HG03280 (cell line): ENCODE measurements around the gene TBX10.
A peak's percentile ranks its signal among the peaks of the same experiment; 100 is the strongest.
"Not testable (repeated sequence)": the region's sequence is repeated elsewhere in the genome, so short reads cannot be mapped to it uniquely, and the experiment has no call there.

ENCODE experiments used
- ATAC-seq: cut with Tn5 transposase; IDR thresholded peaks from one replicate; pipeline ENCODE4 v1.9.1; 2021; ENCODE audit warnings: mild to moderate bottlenecking, moderate library complexity; ENCODE audit not compliant: unreplicated experiment

The TBX10 gene

GRCh38 chr11:67604815-67605214 is 34.7 kb downstream of the TBX10 start:
- ATAC-seq, result no peak

GRCh38 chr11:67604119-67604518 is 35.4 kb downstream of the TBX10 start:
- ATAC-seq, result not testable (repeated sequence)

GRCh38 chr11:67601098-67601497 is 38.5 kb downstream of the TBX10 start:
- ATAC-seq, result no peak

GRCh38 chr11:67600324-67601029 is 39.1 kb downstream of the TBX10 start:
- no peak for ATAC-seq

GRCh38 chr11:67599149-67599548 is 40.4 kb downstream of the TBX10 start:
- ATAC-seq, result no peak

GRCh38 chr11:67597963-67598362 is 41.6 kb downstream of the TBX10 start:
- ATAC-seq, result not testable (repeated sequence)

GRCh38 chr11:67597458-67597857 is 42.1 kb downstream of the TBX10 start:
- not testable (repeated sequence) for ATAC-seq

GRCh38 chr11:67596753-67597300 is 42.7 kb downstream of the TBX10 start:
- ATAC-seq, result no peak

- no peak for ATAC-seq
These were observed 45.1 kb downstream of the TBX10 start for GRCh38 chr11:67594480-67594879.

GRCh38 chr11:67593565-67593905 is 46.0 kb downstream of the TBX10 start:
- no peak for ATAC-seq

- no peak for ATAC-seq
These were observed 46.5 kb downstream of the TBX10 start for GRCh38 chr11:67592880-67593564.

- ATAC-seq, result not testable (repeated sequence)
These were observed 50.6 kb downstream of the TBX10 start for GRCh38 chr11:67588899-67589415.

- peak; percentile 25 for ATAC-seq
These were observed 51.4 kb downstream of the TBX10 start for GRCh38 chr11:67588136-67588503.

GRCh38 chr11:67586568-67587250 is 52.9 kb downstream of the TBX10 start:
- no peak for ATAC-seq

- no peak for ATAC-seq
These were observed 53.7 kb downstream of the TBX10 start for GRCh38 chr11:67585911-67586310.

GRCh38 chr11:67584881-67585873 is 54.4 kb downstream of the TBX10 start:
- no peak for ATAC-seq

- no peak for ATAC-seq
These were observed 55.2 kb downstream of the TBX10 start for GRCh38 chr11:67584205-67584880.

- ATAC-seq, result peak; percentile 55
These were observed 56.0 kb downstream of the TBX10 start, which contains the start of gene GSTP1 for GRCh38 chr11:67583247-67584204. GSTP1 (plus strand) TSS chr11:67583812; CDS start chr11:67583844, 32 bp downstream.
